ENCODE results near the gene PARD3. TPM values are rescaled to one million over a fixed set of nuclear protein-coding genes. Genes with fewer than 3 reads are reported as not detected.

The PARD3 gene
- total and polyA plus RNA-seq, 10 of the 15 experiments (the other 5 are each of a cell fraction or from before 2014, with no cell fraction given): 2.6 to 43.1 (median 13.9) TPM

GRCh38 chr10:34808801-34809745, 6.0 kb downstream of the PARD3 start:
- H3K79me2 ChIP-seq (ENCODE audit: control insufficient read depth, insufficient read depth, low read length): no peaks in the 10 kb centered on the region
- CTCF ChIA-PET: interaction anchor here (0.5 to 4.4 kb wide), 24 partner anchors 10 to 1821 kb away, joined by 3 to 24 read pairs (median 4); no protein-coding TSS in a partner anchor
- BruUV-seq (replicated peaks): no TSS peak
- no peak for DNase-seq (ENCODE audit: low read depth, low spot score)
- in situ Hi-C loops (cut with MboI) (no loop called here), intact Hi-C loops (cut with micrococcal nuclease; ENCODE audit: unreplicated experiment) (no loop called here)
- ATAC-seq: peak; percentile 67
- no peaks in the 10 kb centered on the region for H3K36me3 ChIP-seq (ENCODE audit: control insufficient read depth in 2 of 2, insufficient read depth in 2 of 2, low read length in 1 of 2)
- peak overlapping the region; percentile 39; the same call in 1 of the 2 replicates for H3K4me2 ChIP-seq (ENCODE audit: control insufficient read depth, insufficient read depth)
- H3K9me3 ChIP-seq (replicated peaks; ENCODE audit: control insufficient read depth, insufficient read depth, low read length): no peaks in the 10 kb centered on the region
- FAIRE-seq: no peak
- no peak overlapping the region for H2AFZ ChIP-seq (ENCODE audit: control insufficient read depth, low read depth, low read length)
- H3K27ac ChIP-seq (ENCODE audit: control insufficient read depth, insufficient read depth): no peak overlapping the region
- H3K4me3 ChIP-seq: no peak overlapping the region; the same call in 1 of the 2 replicates
- peaks cover 0 to 8% of the 10 kb centered on the region in 2 experiments; a peak in 3 of 4 replicates for H3K27me3 ChIP-seq (replicated peaks in 1 of 2; ENCODE audit: control insufficient read depth in 2 of 2, insufficient read depth in 2 of 2, low read length in 1 of 2)
- no peak overlapping the region for H3K9ac ChIP-seq (ENCODE audit: control insufficient read depth, insufficient read depth, low read length)
- no peaks in the 10 kb centered on the region for H4K20me1 ChIP-seq (ENCODE audit: control insufficient read depth, insufficient read depth)
- 32% methylated on average over 19 of the region's 19 CpGs for WGBS (ENCODE audit: insufficient coverage, insufficient replicate concordance, low lambda C conversion rate, missing lambda C conversion rate)
- RAD21 ChIA-PET (ENCODE audit: unreplicated experiment): interaction anchor here (0.6 to 12.7 kb wide), 25 partner anchors 10 to 150 kb away, joined by 3 to 142 read pairs (median 4); no protein-coding TSS in a partner anchor
- SMC1A ChIA-PET (ENCODE audit: uncharacterized antibody, unreplicated experiment): interaction anchor here (0.6 to 9.1 kb wide), 23 partner anchors 9 to 577 kb away, joined by 3 to 107 read pairs (median 5); no protein-coding TSS in a partner anchor
- POLR2A ChIA-PET: interaction anchor here (0.5 to 4.6 kb wide), 14 partner anchors 7 to 613 kb away, joined by 3 to 33 read pairs (median 3); no protein-coding TSS in a partner anchor
- no peaks in the 10 kb centered on the region for H3K4me1 ChIP-seq (ENCODE audit: control insufficient read depth, insufficient read depth, low read length)
- TF ChIP-seq POLR2AphosphoS2 (IDR thresholded peaks at IDR 0.05; ENCODE audit: low read depth, low read length) (no peak), CHD1 (IDR thresholded peaks at IDR 0.05; ENCODE audit: low read depth, low read length) (no peak), WRNIP1 (IDR thresholded peaks at IDR 0.05; ENCODE audit: borderline replicate concordance, low read depth, low read length) (no peak), POLR2A (IDR thresholded peaks at IDR 0.05; ENCODE audit: low read depth, low read length) (no peak), MLLT1 (IDR thresholded peaks at IDR 0.05) (no peak), SMAD1 (IDR thresholded peaks at IDR 0.05; ENCODE audit: low read depth, partially characterized antibody) (peak; percentile 56), KAT2A (conservative IDR thresholded peaks at IDR 0.05; ENCODE audit: control insufficient read depth, low read depth, low read length) (no peak), SREBF2 (IDR thresholded peaks at IDR 0.05; ENCODE audit: low read length) (no peak), MEF2A (IDR thresholded peaks at IDR 0.05; ENCODE audit: insufficient read depth, low read depth, low read length) (no peak), YBX1 (IDR thresholded peaks at IDR 0.05) (no peak), NFYA (IDR thresholded peaks at IDR 0.05; ENCODE audit: borderline replicate concordance, low read depth, low read length) (no peak), HDAC6 (IDR thresholded peaks at IDR 0.05; ENCODE audit: unreplicated experiment) (no peak), RCOR1 (conservative IDR thresholded peaks at IDR 0.05; ENCODE audit: low read depth, low read length) (no peak), GABPA (IDR thresholded peaks at IDR 0.05; ENCODE audit: low read depth) (no peak), SP1 (IDR thresholded peaks at IDR 0.05; ENCODE audit: low read depth, low read length) (no peak), SUZ12 (IDR thresholded peaks at IDR 0.05; ENCODE audit: unreplicated experiment) (no peak), SPI1 (IDR thresholded peaks at IDR 0.05; ENCODE audit: borderline replicate concordance, insufficient read depth, low read depth, low read length) (no peak), EP300 (IDR thresholded peaks at IDR 0.05; ENCODE audit: borderline replicate concordance in 1 of 2, control insufficient read depth in 1 of 2, low read depth in 2 of 2, low read length in 2 of 2) (no peak), RB1 (IDR thresholded peaks at IDR 0.05; ENCODE audit: borderline replicate concordance) (no peak), IKZF2 (IDR thresholded peaks at IDR 0.05) (peak in 1 of 2 experiments; percentile 6; a peak in 1 of 4 replicates), FOXK2 (IDR thresholded peaks at IDR 0.05) (no peak), SMARCA5 (IDR thresholded peaks at IDR 0.05) (peak; percentile 41; the same call in 1 of the 2 replicates), NR2C2 (IDR thresholded peaks at IDR 0.05; ENCODE audit: borderline replicate concordance, control insufficient read depth, insufficient read length, low read depth) (no peak), NFYB (IDR thresholded peaks at IDR 0.05; ENCODE audit: insufficient read depth, low read depth, low read length) (no peak)

All from GM12878 (cell line).